LNCaP clone FGC (cell line): ENCODE results near the gene THSD8.

Source experiments
- DNase-seq: peaks from one replicate; pipeline ENCODE4 v3.0.0-alpha.2; 2011; ENCODE audit warnings: low read depth
- H3K4me3 ChIP-seq: 2 replicates; pipeline ENCODE4 v1.5.1; 2011; ENCODE audit warnings: mild to moderate bottlenecking, low read depth, low read length, control low read depth
- CTCF ChIP-seq: IDR thresholded peaks from 2 replicates; pipeline ENCODE4 v1.5.1; 2012; ENCODE audit warnings: mild to moderate bottlenecking; ENCODE audit not compliant: control insufficient read depth, insufficient read depth; ENCODE audit errors: extremely low read depth

The THSD8 gene

GRCh38 chr19:12799742-12800465, 2.0 kb upstream of the THSD8 start:
- no peak for DNase-seq
- H3K4me3 ChIP-seq, result peak overlapping the region; percentile 100

DNA sequence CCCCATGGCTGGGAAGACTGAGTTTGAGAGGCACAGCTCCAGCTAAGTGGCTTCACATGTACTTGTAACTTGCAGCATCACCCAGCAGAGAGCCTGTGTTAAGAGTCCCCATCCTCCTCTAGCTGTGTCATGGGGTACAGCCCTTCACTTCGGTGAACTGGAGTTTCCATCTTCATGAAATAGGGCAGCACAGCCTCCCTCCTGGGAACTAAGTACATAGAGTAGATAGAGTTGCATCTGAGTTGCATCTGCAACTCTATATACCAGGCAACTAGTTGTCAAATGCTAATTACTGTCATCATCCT, 1.5 kb upstream of the THSD8 start:
- no peak for DNase-seq
- TF ChIP-seq CTCF, result no peak
- peak overlapping the region; percentile 100 for H3K4me3 ChIP-seq

More at GRCh38 chr19:12799742-12800465, 2.0 kb upstream of the THSD8 start:
- no peak for TF ChIP-seq CTCF

GRCh38 chr19:12800923-12801465, 875 bp upstream of the THSD8 start:
- peak overlapping the region; percentile 100 for H3K4me3 ChIP-seq
- DNase-seq, result no peak
- TF ChIP-seq CTCF, result no peak

GRCh38 chr19:12802267-12803106, 618 bp downstream of the THSD8 start:
- peak overlapping the region; percentile 100 for H3K4me3 ChIP-seq
- TF ChIP-seq CTCF, result no peak
- no peak for DNase-seq

GRCh38 chr19:12804051-12804450, 2.2 kb downstream of the THSD8 start:
- DNase-seq, result no peak
- TF ChIP-seq CTCF, result no peak
- no peak overlapping the region for H3K4me3 ChIP-seq

GRCh38 chr19:12806242-12807081, 4.6 kb downstream of the THSD8 start, which contains the start of gene RNASEH2A:
Gene RNASEH2A (plus strand): TSS chr19:12806584. CDS start chr19:12806674, 90 bp downstream.
- TF ChIP-seq CTCF, result no peak
- H3K4me3 ChIP-seq, result peak within 1 kb of the TSS; percentile 68
- DNase-seq, result peak; percentile 52
